GM12872 (cell line): ENCODE measurements around the gene TMEM132C.

Experiments used
- TF ChIP-seq, protein P1 (sequence below): IDR thresholded peaks from 3 replicates; pipeline ENCODE4 v1.5.1; 2011; ENCODE audit warnings: low read depth, mild to moderate bottlenecking, low read length, moderate library complexity; ENCODE audit not compliant: insufficient read depth

Gene TMEM132C

DNA sequence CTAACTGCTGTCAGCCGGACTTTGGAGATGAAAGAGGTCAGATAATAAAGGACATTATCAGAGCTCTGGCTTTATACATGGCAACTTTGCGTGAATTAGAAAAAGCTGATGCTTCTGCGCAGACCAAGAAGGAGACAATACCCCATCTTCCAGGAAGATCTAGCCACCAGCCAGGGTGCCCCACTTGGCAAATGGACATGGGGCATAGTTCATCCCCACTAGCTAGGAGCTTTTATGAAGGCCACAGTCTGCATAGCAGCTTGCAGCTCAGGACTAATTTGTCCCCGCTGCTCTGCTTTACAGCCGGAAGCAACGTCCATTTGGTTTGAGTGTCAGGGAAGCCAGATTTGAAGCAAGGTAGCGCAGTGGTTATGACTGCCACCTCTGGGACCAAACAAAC, 101.0 kb downstream of the TMEM132C start:
- TF ChIP-seq, protein P1, sequence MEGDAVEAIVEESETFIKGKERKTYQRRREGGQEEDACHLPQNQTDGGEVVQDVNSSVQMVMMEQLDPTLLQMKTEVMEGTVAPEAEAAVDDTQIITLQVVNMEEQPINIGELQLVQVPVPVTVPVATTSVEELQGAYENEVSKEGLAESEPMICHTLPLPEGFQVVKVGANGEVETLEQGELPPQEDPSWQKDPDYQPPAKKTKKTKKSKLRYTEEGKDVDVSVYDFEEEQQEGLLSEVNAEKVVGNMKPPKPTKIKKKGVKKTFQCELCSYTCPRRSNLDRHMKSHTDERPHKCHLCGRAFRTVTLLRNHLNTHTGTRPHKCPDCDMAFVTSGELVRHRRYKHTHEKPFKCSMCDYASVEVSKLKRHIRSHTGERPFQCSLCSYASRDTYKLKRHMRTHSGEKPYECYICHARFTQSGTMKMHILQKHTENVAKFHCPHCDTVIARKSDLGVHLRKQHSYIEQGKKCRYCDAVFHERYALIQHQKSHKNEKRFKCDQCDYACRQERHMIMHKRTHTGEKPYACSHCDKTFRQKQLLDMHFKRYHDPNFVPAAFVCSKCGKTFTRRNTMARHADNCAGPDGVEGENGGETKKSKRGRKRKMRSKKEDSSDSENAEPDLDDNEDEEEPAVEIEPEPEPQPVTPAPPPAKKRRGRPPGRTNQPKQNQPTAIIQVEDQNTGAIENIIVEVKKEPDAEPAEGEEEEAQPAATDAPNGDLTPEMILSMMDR = no peak

DNA sequence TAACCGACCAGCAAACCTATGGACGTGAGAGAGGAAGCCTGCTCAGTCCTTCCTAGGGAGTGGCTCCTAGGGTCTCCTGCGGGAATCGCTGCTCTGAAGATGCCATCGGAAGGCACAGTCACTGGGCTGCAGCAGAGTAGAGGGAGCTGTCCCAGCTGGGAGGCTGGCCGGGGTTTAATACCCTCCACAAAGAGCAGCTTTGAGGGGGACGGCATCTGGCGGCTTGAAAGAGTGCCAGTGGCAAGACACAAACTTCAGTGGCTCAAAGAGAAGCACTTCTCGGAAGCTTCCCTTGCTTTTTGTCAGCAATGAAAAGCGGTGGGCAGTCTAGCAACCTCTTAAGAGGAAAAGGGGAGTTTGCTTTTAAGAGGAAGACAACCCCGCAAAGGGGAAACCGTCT, 114.6 kb downstream of the TMEM132C start:
- TF ChIP-seq, protein P1 = no peak

DNA sequence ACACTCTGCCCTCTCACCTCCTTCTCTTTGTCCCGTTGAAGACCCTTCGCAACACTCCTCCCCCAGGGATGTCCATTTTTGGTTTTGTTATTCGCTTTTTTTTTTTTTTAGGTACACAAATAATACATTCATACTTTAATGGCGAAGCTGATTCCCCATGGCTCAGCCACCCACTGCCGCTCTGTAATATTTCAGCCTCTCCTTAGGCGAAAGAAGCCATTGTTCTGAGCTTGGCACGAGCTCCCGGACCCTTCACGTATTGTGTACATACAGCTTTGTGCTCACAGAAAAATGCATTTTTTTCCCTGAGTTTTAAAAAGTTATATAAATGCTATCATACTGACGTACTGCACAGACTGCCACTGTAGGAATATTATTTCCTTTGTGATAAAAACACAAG, 115.0 kb downstream of the TMEM132C start:
- TF ChIP-seq, protein P1 = no peak

DNA sequence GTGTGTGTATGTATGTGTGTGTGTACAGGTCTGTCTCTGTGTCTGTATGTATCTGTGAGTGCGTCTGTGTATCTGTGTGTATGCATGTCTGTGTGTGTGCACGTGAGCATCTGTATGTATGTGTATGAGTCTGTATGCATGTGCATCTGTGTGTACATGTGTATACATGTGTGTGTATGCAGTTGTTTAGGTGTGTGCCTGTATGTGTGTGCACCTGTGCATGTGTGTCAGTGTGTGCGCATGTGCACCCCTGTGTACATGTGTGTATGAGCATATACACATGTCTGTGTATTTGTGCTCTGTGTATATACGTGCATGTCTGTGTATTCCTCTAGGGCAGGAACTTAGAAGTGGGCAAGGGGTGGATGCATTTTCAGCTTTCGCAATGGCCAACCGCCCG, 116.0 kb downstream of the TMEM132C start:
- TF ChIP-seq, protein P1 = no peak

DNA sequence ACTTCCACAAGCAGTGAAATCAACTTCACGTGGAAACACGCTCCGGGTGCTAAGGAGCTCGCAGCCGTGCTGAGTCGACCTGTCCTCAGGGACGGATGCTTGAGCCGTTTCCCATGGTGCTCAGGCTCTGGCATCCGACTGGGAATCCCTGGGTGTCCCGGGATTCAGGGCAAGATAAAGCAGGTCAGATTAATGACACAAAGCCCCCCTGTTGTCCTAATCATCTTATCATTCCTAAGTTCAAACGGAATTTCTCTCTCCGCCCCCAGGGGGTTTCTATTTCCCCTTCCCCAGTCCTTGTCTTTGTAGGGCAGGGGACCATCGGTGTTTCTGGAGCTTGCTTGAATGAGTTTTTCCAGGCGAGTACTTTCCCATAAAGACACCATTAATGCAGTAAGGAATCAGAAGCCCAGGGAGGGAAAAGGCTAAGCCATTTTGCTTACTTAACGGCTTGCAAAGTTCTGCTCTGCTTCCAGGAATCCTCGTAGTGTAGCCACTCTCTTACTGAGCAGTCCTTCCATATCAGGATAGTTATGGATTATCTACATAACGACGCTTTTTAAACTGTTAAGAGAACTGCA, 116.5 kb downstream of the TMEM132C start:
- TF ChIP-seq, protein P1 = no peak

DNA sequence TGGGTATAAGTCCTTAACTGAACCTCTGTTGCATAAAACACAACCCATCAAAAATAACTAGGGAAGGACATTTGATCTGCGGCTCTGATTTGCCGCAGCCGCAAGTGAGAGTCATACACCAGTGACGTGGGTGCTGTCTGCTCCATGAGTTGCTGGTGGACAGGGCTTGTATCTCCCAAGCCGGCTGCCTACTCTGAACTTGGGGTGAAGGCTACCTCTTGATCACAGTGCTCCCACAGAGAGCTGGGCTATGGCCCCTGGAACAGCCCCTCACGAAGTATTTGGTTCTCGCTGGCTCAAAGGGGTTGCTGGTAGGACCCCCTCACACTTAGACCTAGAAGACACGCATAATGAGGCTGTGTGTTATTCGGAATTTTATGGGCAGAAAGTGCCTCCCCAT, 118.8 kb downstream of the TMEM132C start:
- TF ChIP-seq, protein P1 = no peak

DNA sequence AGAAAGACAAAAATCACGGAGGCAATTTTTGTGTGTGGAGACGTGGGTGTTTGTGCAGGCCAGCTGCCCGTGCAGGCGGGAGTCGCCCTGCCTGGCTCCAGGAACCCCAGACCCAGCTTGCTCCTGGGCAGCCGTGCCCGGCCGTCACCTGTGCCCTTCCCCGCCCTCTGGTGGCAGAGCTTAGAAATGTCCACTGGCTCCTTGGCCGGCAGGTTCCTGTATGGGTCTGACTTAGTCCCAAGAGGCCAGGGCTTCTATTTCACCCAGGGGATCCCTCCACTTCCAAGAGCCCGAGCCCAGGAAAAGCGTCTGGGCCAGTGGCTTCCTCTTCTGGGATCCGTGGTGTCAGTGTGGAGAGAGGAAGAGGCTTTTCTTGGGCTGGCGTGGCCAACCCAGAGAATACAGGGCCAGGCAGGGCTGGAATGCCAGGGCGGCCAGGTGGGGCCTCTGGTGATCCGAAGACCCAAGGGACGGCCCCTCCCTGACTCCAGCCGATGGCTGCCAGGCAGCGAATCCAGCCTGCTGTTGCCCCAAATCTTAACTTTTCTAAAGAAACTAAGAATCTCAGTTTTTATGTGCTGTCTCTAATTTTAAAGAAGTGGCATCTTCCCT, 120.9 kb downstream of the TMEM132C start:
- TF ChIP-seq, protein P1 = peak; percentile 62
